ENCODE measurements around the gene STOML2. TPM values are rescaled to one million over a fixed set of nuclear protein-coding genes. Genes with fewer than 3 reads are reported as not detected.

The STOML2 gene
- total and polyA plus RNA-seq, 4 donors, result 50.3 to 116 (median 80.7) TPM

GRCh38 chr9:35056571-35057270, 46.2 kb downstream of the STOML2 start:
- Histone ChIP-seq H3K4me1 (ENCODE audit: control insufficient read depth in 5 of 5, insufficient read depth in 5 of 5, low read length in 5 of 5) (no peaks in the 10 kb centered on the region), H3K9ac (ENCODE audit: insufficient read depth in 1 of 2, low read length in 2 of 2) (no peak overlapping the region), H3K4me3 (no peak overlapping the region), H3K27me3 (ENCODE audit: control insufficient read depth in 3 of 3, insufficient read depth in 3 of 3, low read length in 2 of 3) (no peaks in the 10 kb centered on the region), H3K27ac (ENCODE audit: low read depth in 1 of 2, low read length in 1 of 2) (no peak overlapping the region), H3K9me3 (ENCODE audit: control insufficient read depth in 4 of 4, insufficient read depth in 3 of 4, low read length in 3 of 4) (no peaks in the 10 kb centered on the region), H3K36me3 (ENCODE audit: control insufficient read depth in 4 of 4, insufficient read depth in 4 of 4, low read length in 4 of 4) (peaks cover 47 to 75% (median 64%) of the 10 kb centered on the region in 4 donors)
- TF ChIP-seq, protein P1, sequence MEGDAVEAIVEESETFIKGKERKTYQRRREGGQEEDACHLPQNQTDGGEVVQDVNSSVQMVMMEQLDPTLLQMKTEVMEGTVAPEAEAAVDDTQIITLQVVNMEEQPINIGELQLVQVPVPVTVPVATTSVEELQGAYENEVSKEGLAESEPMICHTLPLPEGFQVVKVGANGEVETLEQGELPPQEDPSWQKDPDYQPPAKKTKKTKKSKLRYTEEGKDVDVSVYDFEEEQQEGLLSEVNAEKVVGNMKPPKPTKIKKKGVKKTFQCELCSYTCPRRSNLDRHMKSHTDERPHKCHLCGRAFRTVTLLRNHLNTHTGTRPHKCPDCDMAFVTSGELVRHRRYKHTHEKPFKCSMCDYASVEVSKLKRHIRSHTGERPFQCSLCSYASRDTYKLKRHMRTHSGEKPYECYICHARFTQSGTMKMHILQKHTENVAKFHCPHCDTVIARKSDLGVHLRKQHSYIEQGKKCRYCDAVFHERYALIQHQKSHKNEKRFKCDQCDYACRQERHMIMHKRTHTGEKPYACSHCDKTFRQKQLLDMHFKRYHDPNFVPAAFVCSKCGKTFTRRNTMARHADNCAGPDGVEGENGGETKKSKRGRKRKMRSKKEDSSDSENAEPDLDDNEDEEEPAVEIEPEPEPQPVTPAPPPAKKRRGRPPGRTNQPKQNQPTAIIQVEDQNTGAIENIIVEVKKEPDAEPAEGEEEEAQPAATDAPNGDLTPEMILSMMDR (IDR thresholded peaks at IDR 0.05; ENCODE audit: control extremely low read depth, extremely low read depth), result no peak
- no peak for ATAC-seq (ENCODE audit: insufficient read depth, low FRiP score)
- 96 to 97% methylated on average over 9 of the region's 9 CpGs for WGBS, 2 donors
- DNase-seq, result no peak

- peaks cover 34 to 58% (median 56%) of the 10 kb centered on the region in 4 donors for H3K36me3 ChIP-seq (ENCODE audit: control insufficient read depth in 4 of 4, insufficient read depth in 4 of 4, low read length in 4 of 4)
- WGBS, 2 donors, result 92 to 96% methylated on average over 14 of the region's 14 CpGs
- DNase-seq (no peak), ATAC-seq (ENCODE audit: insufficient read depth, low FRiP score) (no peak)
- no peak overlapping the region for H3K9ac ChIP-seq (ENCODE audit: insufficient read depth in 1 of 2, low read length in 2 of 2)
- TF ChIP-seq, protein P1 (IDR thresholded peaks at IDR 0.05; ENCODE audit: control extremely low read depth, extremely low read depth), result no peak
- no peaks in the 10 kb centered on the region for H3K27me3 ChIP-seq (ENCODE audit: control insufficient read depth in 3 of 3, insufficient read depth in 3 of 3, low read length in 2 of 3)
- H3K4me1 ChIP-seq (ENCODE audit: control insufficient read depth in 5 of 5, insufficient read depth in 5 of 5, low read length in 5 of 5), result peaks cover 0 to 4% (median 0%) of the 10 kb centered on the region in 5 donors
- no peaks in the 10 kb centered on the region for H3K9me3 ChIP-seq (ENCODE audit: control insufficient read depth in 4 of 4, insufficient read depth in 3 of 4, low read length in 3 of 4)
- no peak overlapping the region for H3K27ac ChIP-seq (ENCODE audit: low read depth in 1 of 2, low read length in 1 of 2)
- H3K4me3 ChIP-seq, result no peak overlapping the region
Observed at GRCh38 chr9:35054871-35055644, 47.9 kb downstream of the STOML2 start.

DNA sequence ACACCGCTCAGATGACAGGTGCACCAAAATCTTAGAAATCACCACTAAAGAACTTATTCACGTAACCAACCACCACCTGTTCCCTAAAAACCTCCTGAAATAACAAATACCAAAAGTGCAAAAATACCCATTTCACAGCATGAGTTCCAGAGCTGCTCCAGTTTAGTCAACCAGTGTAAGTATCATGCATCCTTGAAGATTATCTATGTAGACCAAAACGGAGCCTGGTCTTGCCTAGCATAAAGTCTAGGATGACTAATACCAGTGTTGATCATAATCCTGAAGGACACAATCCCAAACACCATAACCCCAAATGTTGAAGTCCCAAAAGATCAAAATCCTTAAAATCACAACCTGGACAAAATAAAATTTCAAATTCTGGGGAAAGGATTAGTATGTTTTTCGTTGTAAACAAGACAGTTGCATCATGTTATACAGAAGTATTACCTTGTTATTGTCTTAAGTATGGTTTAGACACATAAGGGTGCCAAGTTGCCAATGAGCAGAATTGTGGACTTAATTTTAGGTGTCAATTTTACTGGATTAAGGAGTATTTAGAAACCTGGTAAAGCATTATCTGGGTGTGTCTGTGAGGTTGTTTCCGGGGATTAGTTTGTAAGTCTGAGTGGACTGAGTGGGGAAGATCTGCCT, 48.6 kb downstream of the STOML2 start:
- ATAC-seq (ENCODE audit: insufficient read depth, low FRiP score) (no peak), DNase-seq (no peak)
- peaks cover 27 to 56% (median 50%) of the 10 kb centered on the region in 4 donors for H3K36me3 ChIP-seq (ENCODE audit: control insufficient read depth in 4 of 4, insufficient read depth in 4 of 4, low read length in 4 of 4)
- H3K4me1 ChIP-seq (ENCODE audit: control insufficient read depth in 5 of 5, insufficient read depth in 5 of 5, low read length in 5 of 5), result peaks cover 0 to 4% (median 0%) of the 10 kb centered on the region in 5 donors
- no peaks in the 10 kb centered on the region for H3K27me3 ChIP-seq (ENCODE audit: control insufficient read depth in 3 of 3, insufficient read depth in 3 of 3, low read length in 2 of 3)
- H3K9me3 ChIP-seq (ENCODE audit: control insufficient read depth in 4 of 4, insufficient read depth in 3 of 4, low read length in 3 of 4), result no peaks in the 10 kb centered on the region
- TF ChIP-seq, protein P1 (IDR thresholded peaks at IDR 0.05; ENCODE audit: control extremely low read depth, extremely low read depth), result no peak
- no peak overlapping the region for H3K27ac ChIP-seq (ENCODE audit: low read depth in 1 of 2, low read length in 1 of 2)
- 76 to 88% methylated on average over 5 of the region's 5 CpGs for WGBS, 2 donors
- H3K4me3 ChIP-seq, result no peak overlapping the region
- H3K9ac ChIP-seq (ENCODE audit: insufficient read depth in 1 of 2, low read length in 2 of 2), result no peak overlapping the region
